HG03342 (cell line): ENCODE results near the gene CD86.

Experiments used
- ATAC-seq: cut with Tn5 transposase; IDR thresholded peaks from one replicate; pipeline ENCODE4 v1.9.1; 2021; ENCODE audit warnings: mild to moderate bottlenecking, moderate library complexity; ENCODE audit not compliant: unreplicated experiment

The CD86 gene

DNA sequence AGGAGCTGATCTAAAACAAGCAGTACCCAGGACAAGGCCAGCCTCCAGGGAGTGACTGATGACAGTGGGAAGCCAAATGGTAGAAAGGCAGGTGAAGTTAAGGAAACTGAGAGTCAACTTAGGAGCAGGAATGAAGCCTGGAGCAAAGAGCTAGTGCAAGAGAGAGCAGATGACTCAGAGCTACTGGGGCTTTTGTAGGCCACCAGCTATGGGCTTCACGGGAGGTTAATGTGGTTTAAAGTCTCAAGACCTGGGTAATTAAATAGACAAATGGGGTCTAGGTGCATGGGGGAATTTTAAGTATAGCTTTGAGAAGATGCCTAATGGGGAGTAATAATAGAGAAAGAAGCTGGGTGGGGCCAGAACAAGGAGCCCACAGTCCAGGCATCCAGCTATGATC lies 3.1 kb downstream of the CD86 start:
- ATAC-seq, result no peak

DNA sequence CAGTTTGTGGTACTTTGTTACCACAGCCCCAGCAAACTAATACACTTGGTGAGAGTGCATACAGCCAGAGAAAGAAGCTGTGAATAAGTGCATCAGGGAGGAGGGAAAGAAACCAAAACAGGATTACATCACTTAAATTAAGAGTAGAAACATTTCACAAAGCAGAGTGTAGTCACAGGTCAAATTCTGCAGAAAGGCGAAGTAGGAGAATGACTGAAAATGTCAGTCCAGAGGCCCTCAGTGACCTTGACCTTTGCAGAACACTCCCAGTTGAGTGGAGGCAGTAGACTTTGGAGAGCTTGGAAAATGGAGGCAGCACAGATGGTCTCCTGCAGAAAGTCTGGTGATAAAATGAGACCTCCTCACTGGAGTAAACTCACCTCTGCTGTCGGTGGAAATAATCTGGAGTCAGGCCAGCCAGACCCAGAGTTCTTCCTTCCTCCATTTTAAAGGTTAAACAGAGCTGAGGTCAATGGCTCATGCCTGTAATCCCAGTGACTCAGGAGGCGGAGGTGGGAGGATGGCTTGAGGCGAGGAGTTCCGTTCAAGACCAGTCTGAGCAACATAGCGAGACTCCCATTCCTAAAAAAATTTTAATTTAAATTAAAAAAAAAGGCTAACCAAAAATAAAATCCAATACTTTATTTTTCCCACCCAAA lies 5.0 kb downstream of the CD86 start:
- no peak for ATAC-seq

DNA sequence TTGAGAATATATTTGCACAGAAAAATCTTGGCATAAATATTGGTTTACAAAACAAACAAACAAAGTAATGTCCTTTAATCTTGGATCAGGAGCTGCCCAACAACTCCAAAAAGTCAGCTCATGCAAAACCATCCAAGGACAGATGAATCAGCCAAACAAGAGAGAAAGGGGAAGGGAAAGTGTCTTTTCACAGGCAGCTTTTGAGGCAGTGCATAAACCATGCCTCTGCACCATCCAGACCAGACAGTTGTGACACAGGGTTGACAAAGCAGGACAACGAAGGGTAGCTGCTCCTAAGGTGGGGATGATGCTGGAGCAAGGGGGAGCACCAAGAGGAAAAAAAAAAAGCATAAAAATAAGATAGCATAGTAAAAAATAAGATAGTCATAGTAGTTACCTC lies 8.7 kb downstream of the CD86 start:
- ATAC-seq, result no peak

DNA sequence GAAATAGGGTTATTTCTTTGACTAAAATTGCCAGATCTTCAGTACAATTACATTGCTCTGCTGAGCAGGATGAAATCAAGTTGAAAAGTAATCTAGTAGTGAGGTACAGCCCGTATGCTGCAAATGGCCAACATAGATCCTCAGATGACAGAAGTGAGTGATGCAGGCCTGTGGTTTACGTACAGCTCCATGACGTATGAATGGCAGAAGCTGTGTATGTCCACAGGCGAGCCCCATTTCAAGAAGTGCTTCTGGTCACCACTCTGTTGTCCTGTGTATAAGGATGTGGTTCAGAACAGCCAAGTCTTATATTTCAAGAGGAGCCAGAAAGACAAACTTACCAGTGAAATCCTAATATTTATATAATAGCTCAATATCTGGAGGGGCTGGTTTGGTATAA lies 9.2 kb downstream of the CD86 start:
- ATAC-seq, result no peak

DNA sequence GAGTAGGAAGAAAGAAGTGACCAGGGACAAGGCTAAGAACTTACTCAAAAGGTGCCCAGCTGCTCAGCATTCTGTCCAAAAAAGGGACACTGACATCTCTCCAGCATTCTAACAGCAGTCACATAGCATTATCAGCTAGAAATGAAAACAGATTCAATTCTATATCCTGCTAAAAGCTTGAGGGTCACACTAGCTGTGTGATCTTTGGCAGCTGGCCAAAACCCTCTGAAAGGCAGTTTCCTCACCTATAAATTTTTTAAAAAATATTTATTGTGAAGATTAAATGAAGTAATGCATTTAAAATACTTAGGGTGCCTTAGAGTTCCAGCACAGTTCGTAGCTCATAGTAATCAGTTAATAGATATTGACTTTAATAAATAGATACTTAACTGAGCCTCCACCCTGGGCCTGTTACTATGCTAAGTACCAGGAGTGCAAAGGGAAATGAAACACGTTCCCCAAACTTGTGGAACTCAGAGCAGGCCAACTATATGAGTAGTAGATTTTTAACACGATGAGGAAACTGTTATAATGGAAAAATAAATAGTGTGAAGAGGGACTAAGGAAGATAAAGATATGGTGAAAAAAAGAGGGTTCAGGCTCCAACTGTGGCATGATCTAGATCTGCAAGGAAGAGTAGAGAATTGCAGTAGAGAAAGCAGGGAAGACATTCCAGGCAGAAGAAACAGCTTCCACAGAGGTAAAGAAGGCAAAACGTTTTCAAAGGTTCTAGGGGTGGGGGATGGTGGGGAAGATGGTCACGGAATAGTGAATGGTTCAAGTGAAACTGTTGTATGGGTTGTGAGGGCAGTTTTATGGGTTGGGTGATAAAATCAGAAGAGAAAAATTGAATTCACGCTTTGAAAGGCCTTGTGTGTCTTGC lies 11.4 kb downstream of the CD86 start:
- peak; percentile 10 for ATAC-seq

DNA sequence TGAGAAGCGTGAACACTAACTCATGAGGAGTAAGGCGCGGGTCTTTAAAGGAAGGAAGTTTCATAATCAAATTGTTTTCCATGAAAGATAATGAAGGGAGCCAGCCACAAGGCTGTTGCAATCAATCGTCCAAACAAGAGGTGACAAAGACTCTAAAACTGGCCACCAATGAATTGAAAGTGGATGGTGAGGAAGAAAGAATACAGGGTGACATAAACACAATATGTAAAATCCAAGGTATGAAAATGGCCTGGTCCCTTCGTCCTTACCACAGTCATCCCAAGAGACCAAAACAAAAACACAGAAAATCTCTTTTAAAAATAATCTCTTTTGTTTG lies 12.0 kb downstream of the CD86 start:
- ATAC-seq, result peak; percentile 60

DNA sequence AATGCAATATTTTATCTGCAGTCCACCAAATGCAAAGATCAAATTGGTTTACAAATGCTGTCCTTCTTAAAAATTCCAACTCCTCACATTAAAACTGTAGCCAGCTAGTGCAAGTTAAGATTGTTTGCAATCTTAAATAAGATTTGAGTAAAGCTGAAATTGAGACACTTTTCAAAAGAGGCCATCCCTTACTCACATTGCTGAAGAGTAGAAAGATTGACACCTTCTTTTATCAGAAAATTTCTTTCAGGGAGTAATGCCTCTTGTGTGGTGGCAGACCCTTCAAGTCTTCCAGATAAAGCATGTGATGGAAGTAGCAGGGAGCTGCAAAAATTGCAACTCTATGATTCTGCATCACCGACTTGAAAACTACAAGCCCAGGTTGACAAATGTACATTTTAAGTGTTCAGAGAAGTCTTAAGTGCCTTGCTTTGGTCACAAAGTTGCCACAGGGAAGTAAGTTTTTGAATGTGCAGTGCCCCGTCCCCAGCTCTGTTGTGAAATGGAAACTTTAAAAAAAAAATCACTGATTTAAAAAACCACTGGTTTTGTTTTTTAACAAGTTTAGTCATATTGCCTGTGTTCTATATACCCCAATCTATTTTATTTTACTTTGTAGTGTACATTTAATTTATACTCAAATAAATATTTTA lies 12.6 kb downstream of the CD86 start:
- no peak for ATAC-seq

DNA sequence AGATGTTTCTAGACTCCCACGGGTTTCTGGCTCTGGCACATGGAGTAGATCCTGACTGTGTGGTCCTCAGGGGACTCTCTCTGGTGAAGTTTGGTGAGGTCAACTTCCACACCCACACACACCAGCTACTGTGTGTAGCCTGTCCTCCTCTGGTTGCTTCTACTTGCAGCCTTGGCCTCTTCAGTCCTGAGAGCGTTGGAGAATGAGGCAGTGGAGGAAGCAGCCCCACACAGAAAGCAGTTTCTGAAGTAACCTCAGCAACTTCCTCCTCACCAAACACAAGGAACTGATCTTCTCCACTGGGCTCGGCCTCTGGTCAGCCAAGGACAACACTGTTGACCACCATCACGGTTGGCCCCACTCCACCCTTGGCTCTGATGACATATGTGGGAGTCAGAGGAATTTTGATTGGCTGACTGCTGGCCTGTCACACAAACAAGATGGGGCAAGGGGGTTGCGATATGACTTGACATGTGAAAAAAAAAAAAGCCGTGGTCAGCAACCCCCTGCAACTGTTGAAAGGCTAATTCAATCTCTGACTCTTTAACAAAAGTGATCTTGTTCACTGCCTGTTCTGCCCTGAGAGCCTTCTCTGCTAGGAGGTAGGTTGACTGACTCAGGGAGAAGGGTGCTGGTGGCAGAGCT lies 19.6 kb downstream of the CD86 start:
- ATAC-seq, result peak; percentile 62

DNA sequence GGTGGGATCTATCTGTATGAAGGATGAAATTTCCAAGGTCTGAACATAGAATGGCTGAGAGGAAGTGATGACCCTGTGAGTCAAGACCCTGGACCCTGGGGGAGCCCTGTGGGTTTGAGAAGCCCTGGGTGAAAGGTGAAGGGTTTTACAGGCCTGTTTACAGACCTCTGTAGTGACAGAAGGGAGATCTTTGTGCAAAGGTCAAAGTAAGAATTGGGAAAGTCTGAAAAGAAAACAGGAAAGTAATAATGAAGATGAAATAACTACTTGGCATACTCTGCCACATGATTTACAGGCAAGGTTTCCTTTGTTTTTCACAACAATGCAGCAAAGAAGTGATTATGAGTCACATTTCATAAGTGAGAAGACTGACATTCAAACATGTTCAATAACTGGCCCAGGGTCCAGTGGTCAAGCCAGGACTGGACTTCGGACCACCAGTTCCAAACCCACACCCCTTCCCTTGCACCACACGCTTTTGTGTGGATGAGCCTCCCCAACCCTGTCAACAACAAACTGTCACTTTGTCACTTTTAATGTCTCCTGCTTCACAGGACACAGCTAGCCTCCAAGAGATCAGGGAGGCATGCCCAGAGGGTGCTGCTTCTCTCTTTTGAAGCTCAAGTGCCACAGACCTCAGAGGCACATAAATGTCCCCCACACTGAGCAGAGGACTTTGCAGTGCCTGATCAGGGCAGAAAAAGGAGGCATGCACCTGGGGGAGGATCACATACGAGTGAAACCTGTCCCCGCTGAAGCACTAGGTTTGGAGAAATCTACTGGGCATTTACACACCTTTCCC lies 21.5 kb downstream of the CD86 start:
- ATAC-seq, result peak; percentile 0

DNA sequence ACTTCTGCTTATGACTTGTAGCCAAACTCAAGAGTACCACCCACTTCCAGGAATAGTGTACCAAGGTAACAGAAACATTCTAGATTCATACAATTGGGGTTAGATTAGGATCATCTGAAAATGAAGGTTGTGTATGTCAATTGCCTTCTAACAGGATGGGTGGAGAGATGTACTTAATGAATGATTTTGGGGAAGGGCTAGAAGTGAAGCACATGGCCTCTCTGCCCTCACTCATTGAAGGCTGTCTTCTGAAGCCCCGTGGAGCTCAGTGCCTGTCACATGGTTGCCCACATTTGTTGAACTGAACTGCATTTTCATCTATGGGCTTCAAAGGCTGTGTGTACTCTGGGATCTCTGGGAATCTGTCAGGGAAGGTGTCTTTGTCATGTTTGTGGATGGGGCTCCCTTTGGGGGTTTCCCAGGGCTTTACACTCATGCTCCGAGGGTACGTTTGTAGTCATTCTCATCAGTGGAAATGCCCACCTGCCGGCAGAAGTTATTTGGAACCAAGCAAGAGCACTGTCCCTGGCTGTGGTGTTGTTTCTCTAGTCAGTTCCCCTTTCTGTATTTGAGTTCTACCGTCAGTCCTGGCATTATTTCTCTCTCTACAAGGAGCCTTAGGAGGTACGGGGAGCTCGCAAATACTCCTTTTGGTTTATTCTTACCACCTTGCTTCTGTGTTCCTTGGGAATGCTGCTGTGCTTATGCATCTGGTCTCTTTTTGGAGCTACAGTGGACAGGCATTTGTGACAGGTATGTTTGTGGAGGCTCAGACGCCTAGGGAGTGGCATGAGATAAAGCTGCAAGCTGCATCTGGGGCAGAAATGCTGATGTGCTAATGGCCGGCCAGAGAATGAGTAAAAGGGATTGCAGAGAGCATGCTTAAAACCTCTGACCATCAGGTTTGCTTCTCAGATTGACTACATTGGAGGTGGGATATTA lies 22.4 kb downstream of the CD86 start:
- ATAC-seq, result peak; percentile 34

DNA sequence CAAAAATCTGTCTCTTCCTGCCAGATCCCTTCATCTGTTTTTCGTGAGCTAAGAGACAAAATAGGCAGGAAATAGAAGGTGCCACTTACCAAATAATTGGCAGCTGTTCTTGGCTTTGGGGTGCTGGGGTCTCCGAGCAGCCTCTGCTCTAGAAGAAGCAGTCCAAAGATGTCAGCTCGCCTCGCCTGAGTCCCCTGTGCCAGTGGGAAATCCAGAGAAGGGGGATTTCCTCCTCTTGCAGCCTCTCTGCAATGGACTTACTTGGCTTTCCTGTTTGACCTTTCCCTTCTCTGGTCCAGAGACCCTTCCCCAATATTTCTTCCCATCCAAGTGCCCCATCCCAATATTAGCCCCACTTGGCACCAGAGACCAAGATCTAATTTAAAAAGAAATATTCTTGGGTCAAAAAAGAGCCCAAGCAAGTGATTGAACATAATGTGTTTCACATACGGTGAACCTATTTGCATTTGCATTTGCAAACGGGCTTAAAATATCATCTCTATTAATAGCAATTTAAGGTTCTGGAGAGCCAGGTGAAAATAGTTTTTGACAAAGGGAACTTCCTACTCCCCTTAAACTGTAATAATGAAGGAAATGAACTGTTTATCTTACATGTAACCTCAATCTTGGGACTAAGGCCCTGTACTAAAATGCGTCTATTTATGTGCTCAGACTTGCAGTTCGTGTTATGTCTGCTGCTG lies 23.2 kb downstream of the CD86 start:
- ATAC-seq, result no peak

DNA sequence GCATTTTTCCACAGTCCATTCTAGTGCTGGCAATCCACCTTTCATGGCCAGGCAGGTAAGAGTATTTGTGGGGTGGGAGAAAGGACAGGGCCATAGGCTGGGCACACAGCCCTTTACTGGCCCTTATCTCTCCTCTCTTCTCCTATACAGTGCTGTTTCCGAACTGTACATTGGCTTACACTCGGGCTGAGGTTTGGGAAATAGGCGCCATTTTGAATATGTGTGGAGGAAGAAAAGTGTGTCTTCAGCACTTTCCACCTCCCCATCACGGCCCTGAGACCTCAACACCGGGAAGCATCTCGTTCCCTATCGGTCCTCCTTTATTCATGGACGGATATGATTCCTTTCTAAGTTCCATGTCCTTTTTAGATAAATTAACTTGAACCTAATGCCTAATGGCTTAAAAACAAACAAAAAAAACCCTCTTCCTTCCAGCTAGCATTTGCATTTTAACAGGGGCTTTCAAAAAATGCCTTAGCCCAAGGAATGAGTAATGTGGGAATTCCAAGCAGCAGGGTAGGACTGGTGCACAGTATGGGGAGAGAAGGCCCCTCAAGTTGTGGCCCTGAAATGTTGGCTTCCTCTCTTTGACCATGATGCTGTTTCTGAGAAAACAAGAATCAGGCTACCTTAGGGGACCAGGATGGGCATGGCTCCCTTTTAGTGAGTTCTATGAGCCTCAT lies 24.5 kb downstream of the CD86 start:
- ATAC-seq, result no peak

DNA sequence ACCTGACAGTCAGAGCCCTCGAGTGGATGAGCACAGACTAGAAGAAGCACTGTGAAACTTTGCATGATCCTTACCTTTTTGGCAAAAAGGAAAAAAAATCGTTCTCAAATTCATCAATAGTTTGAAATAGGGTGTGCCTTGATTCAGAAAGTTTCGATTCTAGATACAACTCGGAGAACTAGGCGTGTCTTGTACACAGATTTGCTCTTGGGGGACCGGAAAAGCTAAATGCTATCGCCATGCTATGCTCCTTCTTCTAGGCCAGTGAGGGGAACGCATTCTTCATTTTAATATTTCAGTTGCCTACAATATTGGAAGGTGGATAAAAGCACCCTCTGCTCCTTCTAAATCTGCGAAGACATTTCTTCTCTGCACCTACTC lies 25.0 kb downstream of the CD86 start:
- no peak for ATAC-seq

DNA sequence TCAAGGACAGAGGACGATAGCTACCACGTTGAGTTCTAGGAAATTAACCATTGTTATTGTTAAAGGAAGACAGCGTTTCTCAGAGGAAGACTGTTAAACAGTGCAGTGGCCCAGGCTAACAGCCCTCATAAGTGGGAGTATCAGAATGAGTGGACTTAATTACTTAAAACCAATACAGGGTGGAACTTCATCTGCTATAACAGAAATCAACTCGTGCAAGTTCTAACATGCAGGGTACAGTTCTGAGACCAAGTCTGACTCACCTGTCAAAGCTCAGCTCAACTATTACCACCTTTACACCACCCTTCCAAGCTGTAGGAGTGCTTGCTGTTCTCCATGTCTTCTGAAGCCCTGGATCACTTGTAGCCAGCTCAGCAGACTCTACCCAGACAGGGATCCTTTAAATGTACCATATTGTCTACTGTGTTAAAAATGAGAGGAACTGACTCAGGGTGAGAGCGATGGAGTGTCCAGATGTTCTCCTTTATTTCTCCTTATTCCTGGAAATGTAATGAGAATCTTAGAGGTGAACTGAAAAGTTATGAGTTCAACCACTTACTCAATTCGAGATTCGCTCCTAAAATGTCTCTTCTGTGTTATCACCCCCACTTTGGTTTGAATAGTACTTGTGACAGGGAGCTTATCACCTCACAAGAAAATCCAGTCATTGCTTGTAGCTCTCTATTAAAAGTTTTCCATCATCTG lies 26.5 kb downstream of the CD86 start:
- no peak for ATAC-seq

DNA sequence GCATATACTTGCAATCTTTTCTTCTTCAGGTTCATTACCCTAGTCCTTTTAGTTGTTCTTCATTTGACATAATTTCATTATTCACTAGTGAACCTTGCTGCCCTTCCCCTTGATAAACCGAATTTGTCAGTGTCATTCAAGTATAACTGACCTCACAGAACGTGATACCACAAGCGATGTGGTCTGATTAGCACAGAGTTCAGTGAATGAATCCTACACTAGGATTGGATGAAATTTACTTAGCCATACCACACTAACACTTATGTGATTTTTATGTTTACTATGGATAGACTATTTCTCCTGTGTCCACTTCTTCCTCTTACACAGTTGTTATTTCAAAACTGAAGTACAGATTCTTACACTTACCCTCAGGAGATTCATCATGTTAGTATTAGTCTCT lies 27.2 kb downstream of the CD86 start:
- ATAC-seq, result no peak

DNA sequence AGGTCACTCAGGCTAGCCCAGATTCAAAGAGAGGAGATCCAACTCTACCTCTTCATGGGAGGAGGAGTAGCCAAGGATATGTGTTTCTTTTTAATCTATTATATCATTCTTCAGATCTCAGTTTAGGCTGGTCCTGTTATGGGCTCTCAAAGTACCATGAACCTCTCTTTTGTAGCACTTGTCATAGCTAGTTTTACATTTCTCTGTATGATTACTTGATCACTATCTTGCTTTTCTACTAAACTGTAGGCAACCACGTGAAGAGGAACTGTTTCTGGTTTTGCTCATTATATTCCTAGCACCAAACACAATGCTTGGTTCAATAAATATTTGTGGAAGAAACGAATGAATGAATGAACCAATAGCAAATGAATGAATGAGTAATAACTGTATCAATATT lies 29.6 kb downstream of the CD86 start:
- no peak for ATAC-seq

DNA sequence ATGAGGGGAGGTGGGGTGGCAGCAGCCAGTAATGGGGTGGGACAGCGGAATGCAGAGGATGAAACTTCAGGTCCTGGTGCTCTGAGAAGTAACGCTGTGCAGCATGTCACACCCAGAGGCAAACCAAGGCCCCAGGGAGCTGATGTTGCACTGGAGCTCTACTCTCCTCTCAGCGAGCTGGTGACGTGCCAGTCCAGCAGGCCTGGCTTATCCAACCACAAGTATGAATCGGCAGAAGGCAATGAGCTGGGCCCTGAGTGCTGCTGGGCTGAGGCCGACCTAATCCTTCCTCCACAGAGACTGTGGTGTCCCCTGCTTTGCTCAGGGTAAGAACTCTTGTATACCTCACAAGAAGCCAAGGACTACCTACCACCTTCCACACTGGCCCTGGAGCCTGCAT lies 30.5 kb downstream of the CD86 start:
- ATAC-seq, result no peak

DNA sequence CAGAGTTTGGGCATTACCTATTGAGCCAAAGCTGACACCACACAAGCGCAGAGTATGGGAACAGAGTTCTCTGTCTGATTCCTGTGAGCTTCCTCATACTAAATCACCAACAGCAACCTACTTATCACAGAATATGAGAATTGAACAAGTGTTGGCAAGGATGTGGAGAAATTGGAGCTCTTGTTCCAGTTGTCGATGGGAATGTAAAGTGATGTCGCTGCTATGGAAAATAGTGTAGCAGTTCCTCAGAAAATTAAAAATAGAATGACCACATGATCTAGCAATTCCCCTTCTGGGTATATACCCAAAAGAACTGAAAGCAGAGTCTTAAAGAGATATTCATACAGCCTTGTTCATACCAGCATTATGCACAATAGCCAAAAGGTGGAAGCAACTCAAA lies 33.4 kb downstream of the CD86 start:
- ATAC-seq, result no peak
